ENCODE data around the gene B3GNT9. TPM values are rescaled to one million over a fixed set of nuclear protein-coding genes. Genes with fewer than 3 reads are reported as not detected.

B3GNT9 gene
- total RNA-seq, 1 experiment from 2014 or later, result 11.5 TPM

GRCh38 chr16:67100569-67101310 is 50.1 kb downstream of the B3GNT9 start:
- TF ChIP-seq EZH2 (IDR thresholded peaks at IDR 0.05; ENCODE audit: borderline replicate concordance, low read depth, low read length, poor library complexity, severe bottlenecking) (no peak), CTCF (conservative IDR thresholded peaks at IDR 0.05; ENCODE audit: low read depth, low read length) (peak; percentile 47)
- H3K4me1 ChIP-seq (ENCODE audit: insufficient read depth, low read length, poor library complexity, severe bottlenecking), result no peaks in the 10 kb centered on the region
- H3K9me3 ChIP-seq (ENCODE audit: low read depth, low read length, poor library complexity, severe bottlenecking), result no peaks in the 10 kb centered on the region
- no TSS peak for BruUV-seq (replicated peaks)
- intact Hi-C loops (cut with micrococcal nuclease; ENCODE audit: unreplicated experiment), result loop anchor here (5.0 kb wide), 1 partner anchor 123 kb away; no protein-coding TSS in a partner anchor
- no peaks in the 10 kb centered on the region for H3K27me3 ChIP-seq (replicated peaks; ENCODE audit: insufficient read depth, low read depth, low read length, poor library complexity)
- H3K4me3 ChIP-seq (ENCODE audit: low read depth, low read length, poor library complexity, severe bottlenecking), result no peak overlapping the region
- no peak overlapping the region for H3K27ac ChIP-seq (ENCODE audit: low read depth, low read length, poor library complexity, severe bottlenecking)
- POLR2A ChIA-PET (ENCODE audit: low non-redundant PET), result no interaction called here
- peak; percentile 33 for DNase-seq (ENCODE audit: low spot score)
- CTCF ChIA-PET, result interaction anchor here (0.7 to 1.6 kb wide), 2 partner anchors 83 to 87 kb away, joined by 3 to 5 read pairs; no protein-coding TSS in a partner anchor
- peaks cover 12% of the 10 kb centered on the region for H3K36me3 ChIP-seq (ENCODE audit: insufficient read depth, low read length, poor library complexity, severe bottlenecking)

GRCh38 chr16:67098599-67098998 is 52.2 kb downstream of the B3GNT9 start:
- intact Hi-C loops (cut with micrococcal nuclease; ENCODE audit: unreplicated experiment), result no loop called here
- Histone ChIP-seq H3K27ac (ENCODE audit: low read depth, low read length, poor library complexity, severe bottlenecking) (no peak overlapping the region), H3K4me3 (ENCODE audit: low read depth, low read length, poor library complexity, severe bottlenecking) (no peak overlapping the region), H3K9me3 (ENCODE audit: low read depth, low read length, poor library complexity, severe bottlenecking) (no peaks in the 10 kb centered on the region), H3K4me1 (ENCODE audit: insufficient read depth, low read length, poor library complexity, severe bottlenecking) (no peaks in the 10 kb centered on the region), H3K36me3 (ENCODE audit: insufficient read depth, low read length, poor library complexity, severe bottlenecking) (peaks cover 13% of the 10 kb centered on the region), H3K27me3 (replicated peaks; ENCODE audit: insufficient read depth, low read depth, low read length, poor library complexity) (no peaks in the 10 kb centered on the region)
- ChIA-PET POLR2A (ENCODE audit: low non-redundant PET) (no interaction called here), CTCF (interaction anchor here (0.7 kb wide), 2 partner anchors 17 to 209 kb away, joined by 4 read pairs; no protein-coding TSS in a partner anchor)
- no peak for DNase-seq (ENCODE audit: low spot score)
- TF ChIP-seq CTCF (conservative IDR thresholded peaks at IDR 0.05; ENCODE audit: low read depth, low read length), result no peak
- TF ChIP-seq EZH2 (IDR thresholded peaks at IDR 0.05; ENCODE audit: borderline replicate concordance, low read depth, low read length, poor library complexity, severe bottlenecking), result no peak
- BruUV-seq (replicated peaks), result no TSS peak

Other genes with a start within 250 kb of the B3GNT9 start
- not detected in 2 replicates for gene CDH16, start 232.1 kb downstream of the B3GNT9 start, total RNA-seq (2021)
- 0.19 and 0.28 TPM in 2 replicates for gene RRAD, start 225.5 kb downstream of the B3GNT9 start, total RNA-seq (2021)
- 97.4 and 108 TPM in 2 replicates for gene CIAO2B, start 216.6 kb downstream of the B3GNT9 start, total RNA-seq (2021)
- gene CES2, start 215.5 kb downstream of the B3GNT9 start, total RNA-seq (2021), result 37.6 and 39.8 TPM in 2 replicates
- 3.0 and 3.9 TPM in 2 replicates for gene CES3, start 189.7 kb downstream of the B3GNT9 start, total RNA-seq (2021)
- 0.15 TPM in 1 of 2 replicates, not detected in the other for gene CES4A, start 162.4 kb downstream of the B3GNT9 start, total RNA-seq (2021)
- 173 and 185 TPM in 2 replicates for gene CBFB, start 121.8 kb downstream of the B3GNT9 start, total RNA-seq (2021)
- gene PHAF1, start 41.1 kb downstream of the B3GNT9 start, total RNA-seq (2021), result 23.2 and 23.5 TPM in 2 replicates
- 7.7 and 10.8 TPM in 2 replicates for gene TRADD, start 8.9 kb upstream of the B3GNT9 start, total RNA-seq (2021)
- 8.3 and 13.8 TPM in 2 replicates for gene FBXL8, start 9.0 kb upstream of the B3GNT9 start, total RNA-seq (2021)
- gene HSF4, start 13.7 kb upstream of the B3GNT9 start, total RNA-seq (2021), result 13.9 and 20.2 TPM in 2 replicates
- gene NOL3, start 19.5 kb upstream of the B3GNT9 start, total RNA-seq (2021), result 15.3 and 16.4 TPM in 2 replicates
- 33.9 and 36.8 TPM in 2 replicates for gene MATCAP1, start 33.0 kb upstream of the B3GNT9 start, total RNA-seq (2021)
- gene EXOC3L1, start 39.1 kb upstream of the B3GNT9 start, total RNA-seq (2021), result 0.32 and 0.42 TPM in 2 replicates
- 77.4 and 96.0 TPM in 2 replicates for gene E2F4, start 41.2 kb upstream of the B3GNT9 start, total RNA-seq (2021)
- 3.3 and 4.7 TPM in 2 replicates for gene ELMO3, start 48.1 kb upstream of the B3GNT9 start, total RNA-seq (2021)
- 30.4 and 38.2 TPM in 2 replicates for gene TMEM208, start 76.1 kb upstream of the B3GNT9 start, total RNA-seq (2021)
- gene FHOD1, start 96.5 kb upstream of the B3GNT9 start, total RNA-seq (2021), result 94.9 and 96.4 TPM in 2 replicates
- gene SLC9A5, start 98.0 kb upstream of the B3GNT9 start, total RNA-seq (2021), result 2.4 and 3.6 TPM in 2 replicates
- gene PLEKHG4, start 128.5 kb upstream of the B3GNT9 start, total RNA-seq (2021), result 5.8 and 8.9 TPM in 2 replicates
- gene KCTD19, start 175.7 kb upstream of the B3GNT9 start, total RNA-seq (2021), result 0.32 TPM in 1 of 2 replicates, not detected in the other
- not detected in 2 replicates for gene LRRC36, start 175.8 kb upstream of the B3GNT9 start, total RNA-seq (2021)
- gene TPPP3, start 242.5 kb upstream of the B3GNT9 start, total RNA-seq (2021), result 0.28 and 0.31 TPM in 2 replicates

Data from A673 (cell line).